NCI-H2196 (cell line): ENCODE data around the gene DAD1.
"Not testable (repeated sequence)": the region's sequence is repeated elsewhere in the genome, so short reads cannot be mapped to it uniquely, and the experiment has no call there.

ENCODE experiments used
- DNase-seq: peaks from one replicate; lab custom pipeline; 2025; ENCODE audit not compliant: unreplicated experiment; lab: John Stamatoyannopoulos, UW

The DAD1 gene

DNA sequence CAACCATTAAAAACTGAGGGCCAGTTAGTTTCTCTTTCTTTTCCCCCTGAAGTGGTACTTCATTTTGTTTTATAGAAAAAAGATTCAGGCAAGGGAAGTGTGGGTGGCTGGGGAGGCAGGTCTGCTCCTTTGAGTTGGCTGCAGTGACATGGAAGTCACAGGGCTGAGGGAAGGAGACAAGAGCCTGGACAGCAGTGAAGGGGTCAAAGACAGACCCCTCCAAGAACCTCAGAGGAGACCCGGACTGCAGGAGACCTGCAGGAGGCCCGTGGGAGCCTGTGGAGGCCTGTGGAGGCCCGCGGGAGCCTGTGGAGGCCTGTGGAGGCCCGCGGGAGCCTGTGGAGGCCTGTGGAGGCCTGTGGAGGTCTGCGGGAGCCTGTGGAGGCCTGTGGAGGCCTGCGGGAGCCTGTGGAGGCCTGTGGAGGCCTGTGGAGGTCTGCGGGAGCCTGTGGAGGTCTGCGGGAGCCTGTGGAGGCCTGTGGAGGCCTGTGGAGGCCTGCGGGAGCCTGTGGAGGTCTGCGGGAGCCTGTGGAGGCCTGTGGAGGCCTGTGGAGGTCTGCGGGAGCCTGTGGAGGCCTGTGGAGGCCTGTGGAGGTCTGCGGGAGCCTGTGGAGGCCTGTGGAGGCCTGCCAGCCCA lies 35.0 kb downstream of the DAD1 start:
- DNase-seq = not testable (repeated sequence)

DNA sequence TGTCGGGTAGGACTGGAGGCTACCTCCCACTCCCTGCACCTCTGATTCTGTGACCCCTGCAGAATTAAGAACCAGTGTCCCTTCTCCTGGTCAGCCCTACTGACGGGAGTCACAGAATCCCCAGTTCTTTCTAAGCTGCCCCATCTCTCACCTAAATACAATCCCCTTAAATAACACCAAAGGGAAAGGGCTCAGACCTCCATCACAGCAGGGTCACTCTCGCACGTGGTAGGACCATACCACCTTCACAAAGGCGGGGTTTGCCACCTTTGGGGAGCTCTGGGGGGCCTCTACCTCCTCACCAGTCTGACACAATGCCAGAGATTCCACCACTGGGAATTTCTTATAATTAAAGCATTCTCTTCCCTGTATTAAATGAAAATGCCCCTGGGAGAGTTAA lies 35.6 kb downstream of the DAD1 start:
- DNase-seq = no peak

DNA sequence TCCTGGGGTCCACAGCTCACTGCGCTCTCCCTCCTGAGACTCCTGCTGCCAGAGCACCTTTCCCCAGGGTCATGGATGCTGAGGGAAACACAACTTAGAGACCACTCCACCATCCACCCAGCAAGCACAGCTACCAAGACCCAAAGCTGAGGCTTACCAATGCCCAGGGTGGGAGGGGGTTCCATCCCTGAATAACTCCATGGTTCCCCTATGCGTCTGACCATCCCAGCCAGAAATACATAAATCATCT lies 36.3 kb downstream of the DAD1 start:
- no peak for DNase-seq

DNA sequence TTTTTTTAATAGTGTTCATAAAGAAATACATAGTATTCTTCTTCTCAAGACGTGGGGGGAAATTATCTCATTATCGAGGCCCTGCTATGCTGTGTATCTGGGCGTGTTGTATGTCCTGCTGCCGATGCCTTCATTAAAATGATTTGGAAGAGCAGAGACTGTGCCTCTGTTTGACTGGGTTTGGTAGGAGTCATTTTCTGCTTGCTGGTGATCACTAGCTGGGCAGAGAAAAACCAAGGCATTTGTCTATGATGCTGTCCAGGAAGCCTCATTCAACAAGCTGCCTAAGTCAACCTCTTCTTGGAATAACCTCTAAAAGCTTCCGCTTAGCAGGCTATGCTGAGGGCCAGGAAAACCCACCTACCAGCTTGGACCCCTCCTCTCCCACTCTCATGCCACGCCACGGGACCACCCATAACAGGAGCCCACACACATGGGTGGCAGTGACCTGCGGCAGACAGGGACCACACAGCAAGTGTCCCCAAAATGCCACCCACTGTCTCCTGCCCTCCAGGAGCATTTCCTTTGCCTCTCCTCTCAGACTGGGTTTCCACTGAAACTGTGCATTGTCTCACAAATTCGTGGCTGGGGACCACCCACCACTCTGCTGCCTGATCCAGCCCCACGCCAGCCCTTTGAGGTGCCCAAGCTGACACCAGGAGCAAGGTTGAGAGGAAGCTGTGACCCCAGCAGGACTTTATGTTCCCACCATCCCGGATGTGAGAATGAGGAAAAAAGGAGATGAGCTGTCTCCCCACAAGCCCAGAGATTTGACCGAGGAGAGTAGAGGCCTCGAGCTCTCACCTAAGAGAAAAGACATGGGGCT lies 36.8 kb downstream of the DAD1 start:
- no peak for DNase-seq

DNA sequence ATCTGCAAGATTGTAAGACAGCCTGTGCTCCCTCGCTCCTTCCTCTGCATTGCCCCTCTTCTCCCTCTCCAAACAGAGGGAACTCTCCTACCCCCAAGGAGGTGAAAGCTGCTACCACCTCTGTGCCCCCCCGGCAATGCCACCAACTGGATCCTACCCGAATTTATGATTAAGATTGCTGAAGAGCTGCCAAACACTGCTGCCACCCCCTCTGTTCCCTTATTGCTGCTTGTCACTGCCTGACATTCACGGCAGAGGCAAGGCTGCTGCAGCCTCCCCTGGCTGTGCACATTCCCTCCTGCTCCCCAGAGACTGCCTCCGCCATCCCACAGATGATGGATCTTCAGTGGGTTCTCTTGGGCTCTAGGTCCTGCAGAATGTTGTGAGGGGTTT lies 37.4 kb downstream of the DAD1 start:
- DNase-seq = no peak

DNA sequence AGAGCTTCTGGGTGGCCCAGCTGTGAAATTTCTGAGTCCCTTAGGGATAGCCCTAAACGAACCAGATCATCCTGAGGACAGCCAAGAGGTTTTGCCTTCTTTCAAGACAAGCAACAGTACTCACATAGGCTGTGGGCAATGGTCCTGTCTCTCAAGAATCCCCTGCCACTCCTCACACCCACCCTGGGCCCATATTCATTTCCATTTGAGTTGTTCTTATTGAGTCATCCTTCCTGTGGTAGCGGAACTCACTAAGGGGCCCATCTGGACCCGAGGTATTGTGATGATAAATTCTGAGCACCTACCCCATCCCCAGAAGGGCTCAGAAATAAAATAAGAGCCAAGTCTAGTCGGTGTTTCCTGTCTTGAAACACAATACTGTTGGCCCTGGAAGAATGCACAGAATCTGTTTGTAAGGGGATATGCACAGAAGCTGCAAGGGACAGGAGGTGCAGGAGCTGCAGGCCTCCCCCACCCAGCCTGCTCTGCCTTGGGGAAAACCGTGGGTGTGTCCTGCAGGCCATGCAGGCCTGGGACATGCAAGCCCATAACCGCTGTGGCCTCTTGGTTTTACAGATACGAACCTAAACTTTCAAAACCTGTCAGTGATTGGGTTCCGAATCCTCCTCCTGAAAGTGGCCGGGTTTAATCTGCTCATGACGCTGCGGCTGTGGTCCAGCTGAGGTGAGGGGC lies 38.9 kb downstream of the DAD1 start:
- no peak for DNase-seq

DNA sequence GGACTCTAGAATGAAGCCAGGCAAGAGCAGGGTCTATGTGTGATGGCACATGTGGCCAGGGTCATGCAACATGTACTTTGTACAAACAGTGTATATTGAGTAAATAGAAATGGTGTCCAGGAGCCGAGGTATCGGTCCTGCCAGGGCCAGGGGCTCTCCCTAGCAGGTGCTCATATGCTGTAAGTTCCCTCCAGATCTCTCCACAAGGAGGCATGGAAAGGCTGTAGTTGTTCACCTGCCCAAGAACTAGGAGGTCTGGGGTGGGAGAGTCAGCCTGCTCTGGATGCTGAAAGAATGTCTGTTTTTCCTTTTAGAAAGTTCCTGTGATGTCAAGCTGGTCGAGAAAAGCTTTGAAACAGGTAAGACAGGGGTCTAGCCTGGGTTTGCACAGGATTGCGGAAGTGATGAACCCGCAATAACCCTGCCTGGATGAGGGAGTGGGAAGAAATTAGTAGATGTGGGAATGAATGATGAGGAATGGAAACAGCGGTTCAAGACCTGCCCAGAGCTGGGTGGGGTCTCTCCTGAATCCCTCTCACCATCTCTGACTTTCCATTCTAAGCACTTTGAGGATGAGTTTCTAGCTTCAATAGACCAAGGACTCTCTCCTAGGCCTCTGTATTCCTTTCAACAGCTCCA lies 39.6 kb downstream of the DAD1 start:
- no peak for DNase-seq

DNA sequence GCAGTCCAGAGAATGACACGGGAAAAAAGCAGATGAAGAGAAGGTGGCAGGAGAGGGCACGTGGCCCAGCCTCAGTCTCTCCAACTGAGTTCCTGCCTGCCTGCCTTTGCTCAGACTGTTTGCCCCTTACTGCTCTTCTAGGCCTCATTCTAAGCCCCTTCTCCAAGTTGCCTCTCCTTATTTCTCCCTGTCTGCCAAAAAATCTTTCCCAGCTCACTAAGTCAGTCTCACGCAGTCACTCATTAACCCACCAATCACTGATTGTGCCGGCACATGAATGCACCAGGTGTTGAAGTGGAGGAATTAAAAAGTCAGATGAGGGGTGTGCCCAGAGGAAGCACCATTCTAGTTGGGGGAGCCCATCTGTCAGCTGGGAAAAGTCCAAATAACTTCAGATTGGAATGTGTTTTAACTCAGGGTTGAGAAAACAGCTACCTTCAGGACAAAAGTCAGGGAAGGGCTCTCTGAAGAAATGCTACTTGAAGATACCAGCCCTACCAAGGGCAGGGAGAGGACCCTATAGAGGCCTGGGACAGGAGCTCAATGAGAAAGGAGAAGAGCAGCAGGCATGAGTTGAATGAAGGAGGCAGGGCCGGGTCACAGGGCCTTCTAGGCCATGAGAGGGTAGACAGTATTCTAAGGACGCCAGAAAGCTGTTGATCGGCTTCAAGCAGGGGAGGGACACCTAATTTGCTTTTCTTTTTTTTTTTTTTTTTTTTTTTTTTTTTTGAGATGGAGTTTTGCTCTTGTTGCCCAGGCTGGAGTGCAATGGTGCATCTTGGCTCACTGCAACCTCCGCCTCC lies 40.9 kb downstream of the DAD1 start:
- DNase-seq = no peak

DNA sequence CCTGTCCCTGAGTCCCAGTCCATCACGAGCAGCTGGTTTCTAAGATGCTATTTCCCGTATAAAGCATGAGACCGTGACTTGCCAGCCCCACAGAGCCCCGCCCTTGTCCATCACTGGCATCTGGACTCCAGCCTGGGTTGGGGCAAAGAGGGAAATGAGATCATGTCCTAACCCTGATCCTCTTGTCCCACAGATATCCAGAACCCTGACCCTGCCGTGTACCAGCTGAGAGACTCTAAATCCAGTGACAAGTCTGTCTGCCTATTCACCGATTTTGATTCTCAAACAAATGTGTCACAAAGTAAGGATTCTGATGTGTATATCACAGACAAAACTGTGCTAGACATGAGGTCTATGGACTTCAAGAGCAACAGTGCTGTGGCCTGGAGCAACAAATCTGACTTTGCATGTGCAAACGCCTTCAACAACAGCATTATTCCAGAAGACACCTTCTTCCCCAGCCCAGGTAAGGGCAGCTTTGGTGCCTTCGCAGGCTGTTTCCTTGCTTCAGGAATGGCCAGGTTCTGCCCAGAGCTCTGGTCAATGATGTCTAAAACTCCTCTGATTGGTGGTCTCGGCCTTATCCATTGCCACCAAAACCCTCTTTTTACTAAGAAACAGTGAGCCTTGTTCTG lies 41.6 kb downstream of the DAD1 start:
- DNase-seq = no peak

DNA sequence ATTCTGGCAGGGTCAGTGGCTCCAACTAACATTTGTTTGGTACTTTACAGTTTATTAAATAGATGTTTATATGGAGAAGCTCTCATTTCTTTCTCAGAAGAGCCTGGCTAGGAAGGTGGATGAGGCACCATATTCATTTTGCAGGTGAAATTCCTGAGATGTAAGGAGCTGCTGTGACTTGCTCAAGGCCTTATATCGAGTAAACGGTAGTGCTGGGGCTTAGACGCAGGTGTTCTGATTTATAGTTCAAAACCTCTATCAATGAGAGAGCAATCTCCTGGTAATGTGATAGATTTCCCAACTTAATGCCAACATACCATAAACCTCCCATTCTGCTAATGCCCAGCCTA lies 42.3 kb downstream of the DAD1 start:
- no peak for DNase-seq

DNA sequence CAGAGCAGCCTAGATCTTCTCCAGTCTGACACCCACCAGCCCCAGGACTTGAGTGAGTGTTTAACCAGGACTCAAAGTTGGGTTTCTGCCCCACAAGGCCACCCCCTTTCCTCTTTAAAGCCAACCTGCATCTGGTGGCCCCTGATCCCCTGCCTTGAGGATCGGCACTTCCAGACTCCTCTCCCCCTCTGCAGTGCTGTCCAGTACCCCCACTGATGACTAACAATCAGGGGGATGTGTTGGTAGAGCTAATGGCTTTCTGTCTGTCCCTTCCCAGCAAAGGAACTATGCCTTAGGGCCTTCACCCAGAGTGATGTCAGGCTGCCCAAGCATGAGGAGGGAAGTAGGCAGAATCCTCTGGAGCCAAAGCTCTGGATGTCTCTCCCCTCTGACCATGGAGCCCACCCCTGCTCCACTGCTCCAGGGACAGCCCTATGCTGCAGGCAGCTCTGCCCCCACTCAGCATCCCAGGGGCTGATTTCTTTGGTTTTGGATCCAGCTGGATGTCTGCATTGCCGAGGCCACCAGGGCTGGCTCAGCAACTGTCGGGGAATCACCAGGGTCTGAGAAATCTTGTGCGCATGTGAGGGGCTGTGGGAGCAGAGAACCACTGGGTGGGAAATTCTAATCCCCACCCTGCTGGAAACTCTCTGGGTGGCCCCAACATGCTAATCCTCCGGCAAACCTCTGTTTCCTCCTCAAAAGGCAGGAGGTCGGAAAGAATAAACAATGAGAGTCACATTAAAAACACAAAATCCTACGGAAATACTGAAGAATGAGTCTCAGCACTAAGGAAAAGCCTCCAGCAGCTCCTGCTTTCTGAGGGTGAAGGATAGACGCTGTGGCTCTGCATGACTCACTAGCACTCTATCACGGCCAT lies 42.9 kb downstream of the DAD1 start:
- no peak for DNase-seq

DNA sequence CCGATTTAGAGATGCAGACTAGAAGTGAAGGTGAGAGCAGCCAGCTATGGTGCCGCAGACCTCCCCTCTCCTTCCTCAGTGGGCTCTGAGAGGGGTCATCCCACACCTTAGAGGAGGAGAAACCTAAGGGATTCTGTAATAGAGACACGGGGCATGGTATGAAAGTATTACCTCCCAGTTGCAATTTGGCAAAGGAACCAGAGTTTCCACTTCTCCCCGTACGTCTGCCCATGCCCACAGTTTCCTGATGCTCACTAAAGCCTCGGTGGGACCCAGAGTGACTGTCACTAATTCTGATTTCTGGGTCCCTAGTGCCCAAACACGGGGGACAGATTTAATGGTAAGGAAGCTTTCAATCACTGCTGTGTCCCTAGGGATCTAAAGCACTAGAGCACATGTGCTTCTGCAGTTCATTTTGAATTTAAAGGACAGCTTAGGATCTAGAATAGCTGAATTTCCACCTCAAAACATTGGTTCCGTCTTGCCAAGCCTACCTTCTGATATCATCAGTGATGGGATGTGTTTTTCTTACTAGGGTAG lies 44.1 kb downstream of the DAD1 start:
- no peak for DNase-seq

DNA sequence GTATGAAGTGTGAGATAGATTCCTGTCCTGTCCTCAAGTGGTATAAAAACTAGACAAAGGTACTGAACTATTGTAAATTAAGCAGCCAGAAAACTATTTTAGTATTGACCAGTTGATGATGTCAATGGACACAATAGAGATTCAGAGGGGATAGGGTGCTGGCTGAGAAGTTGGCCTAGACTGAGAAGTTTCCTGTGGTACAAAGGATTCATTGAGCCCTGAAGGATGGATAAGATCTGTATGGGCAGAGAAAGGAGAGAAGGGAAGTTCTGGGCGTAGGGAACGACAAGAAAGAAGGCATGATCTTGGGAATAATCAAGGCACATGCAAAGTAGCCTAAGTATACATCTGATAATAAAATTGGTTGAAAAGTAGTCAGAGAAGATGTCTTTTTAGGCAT lies 44.6 kb downstream of the DAD1 start:
- DNase-seq = no peak

DNA sequence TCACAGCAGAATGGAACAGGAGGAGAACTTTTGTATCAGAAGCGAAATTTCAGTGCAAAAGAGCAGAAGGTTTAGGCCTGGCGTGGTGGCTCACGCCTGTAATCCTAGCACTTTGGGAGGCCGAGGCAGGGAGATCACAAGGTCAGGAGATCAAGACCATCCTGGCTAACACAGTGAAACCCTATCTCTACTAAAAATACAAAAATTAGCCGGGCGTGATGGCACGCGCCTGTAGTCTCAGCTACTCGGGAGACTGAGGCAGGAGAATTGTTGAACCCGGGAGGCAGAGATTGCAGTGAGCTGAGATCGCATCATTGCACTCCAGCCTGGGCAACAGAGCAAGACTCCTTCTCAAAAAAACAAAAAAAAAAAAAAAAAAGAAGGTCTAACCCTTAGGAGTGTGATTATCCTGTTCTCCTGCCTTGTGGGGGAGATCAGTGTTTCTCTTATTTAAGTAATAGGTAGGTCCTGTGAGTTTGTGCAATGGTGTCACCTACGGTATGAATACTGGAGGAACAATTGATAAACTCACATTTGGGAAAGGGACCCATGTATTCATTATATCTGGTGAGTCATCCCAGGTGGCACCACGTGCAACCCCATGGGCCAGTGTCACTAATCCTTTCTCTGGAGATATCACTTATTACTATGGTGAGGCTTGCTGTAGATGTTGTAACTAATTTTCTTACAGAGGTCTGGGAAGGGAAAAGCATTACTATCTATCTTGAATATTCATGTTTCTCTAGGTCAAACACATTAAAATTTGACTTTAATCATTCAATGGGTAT lies 45.3 kb downstream of the DAD1 start:
- DNase-seq = not testable (repeated sequence)

DNA sequence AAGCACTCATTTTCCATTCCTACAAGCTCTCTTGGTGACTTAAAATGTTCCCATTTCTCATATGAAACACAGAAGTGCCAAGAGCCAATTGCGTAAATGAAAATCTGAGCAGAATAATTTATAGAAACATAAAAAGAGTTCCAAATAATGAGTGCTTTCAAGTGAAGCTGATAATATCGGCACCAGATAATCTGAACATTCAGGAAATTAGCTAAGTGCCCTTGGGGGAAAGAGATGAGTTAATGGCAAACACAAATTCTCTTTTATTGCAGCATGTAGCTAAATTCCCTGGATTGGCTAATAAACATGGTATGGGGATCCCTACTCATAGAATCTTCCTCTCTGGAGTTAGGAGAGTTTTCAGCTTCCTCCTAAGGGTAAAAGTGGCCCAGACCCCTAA lies 46.7 kb downstream of the DAD1 start:
- no peak for DNase-seq

DNA sequence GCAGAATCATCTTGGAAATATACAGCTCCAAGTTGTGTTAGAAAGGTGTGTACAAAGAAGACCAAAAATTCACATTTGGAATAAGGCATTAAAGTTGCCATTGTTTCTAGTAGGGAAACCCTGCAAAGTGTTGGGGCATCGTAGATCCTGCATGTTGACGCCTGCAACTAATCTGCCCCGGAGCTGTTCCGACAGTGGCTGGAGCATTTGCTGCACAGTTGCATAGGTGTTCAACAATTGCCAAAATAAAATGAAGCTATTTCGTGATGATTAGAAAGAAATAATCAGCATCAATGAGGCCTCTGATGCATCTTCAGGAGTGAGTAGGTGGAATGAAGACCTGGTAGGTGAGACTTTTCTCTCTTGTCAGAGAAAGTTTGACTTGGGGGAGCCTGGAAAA lies 47.3 kb downstream of the DAD1 start:
- DNase-seq = no peak

DNA sequence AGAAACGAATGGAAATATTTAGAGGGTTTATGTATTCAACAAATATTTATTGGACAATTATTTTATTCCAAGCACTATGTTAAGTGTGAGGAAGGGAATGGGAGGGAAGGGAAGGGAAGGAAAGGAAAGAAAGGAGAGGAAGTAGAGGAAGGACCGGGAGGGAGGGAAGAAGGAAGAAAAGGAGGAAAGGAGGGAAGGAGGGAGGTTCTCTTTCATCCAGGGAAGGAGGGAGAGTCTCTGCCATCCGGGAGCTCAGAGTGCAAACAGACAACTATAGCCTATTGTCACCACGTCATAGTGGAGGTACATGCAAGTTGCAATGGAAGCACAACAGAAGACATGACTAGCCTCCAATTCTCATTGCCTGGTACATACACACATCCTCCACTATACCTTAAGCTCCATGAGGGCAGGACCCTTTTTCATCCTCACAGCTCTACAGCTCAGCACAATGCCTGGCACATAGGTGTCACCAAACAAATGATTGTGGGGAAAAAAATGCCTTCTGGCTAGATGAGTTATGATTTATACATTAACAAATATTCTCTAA lies 48.1 kb downstream of the DAD1 start:
- no peak for DNase-seq

DNA sequence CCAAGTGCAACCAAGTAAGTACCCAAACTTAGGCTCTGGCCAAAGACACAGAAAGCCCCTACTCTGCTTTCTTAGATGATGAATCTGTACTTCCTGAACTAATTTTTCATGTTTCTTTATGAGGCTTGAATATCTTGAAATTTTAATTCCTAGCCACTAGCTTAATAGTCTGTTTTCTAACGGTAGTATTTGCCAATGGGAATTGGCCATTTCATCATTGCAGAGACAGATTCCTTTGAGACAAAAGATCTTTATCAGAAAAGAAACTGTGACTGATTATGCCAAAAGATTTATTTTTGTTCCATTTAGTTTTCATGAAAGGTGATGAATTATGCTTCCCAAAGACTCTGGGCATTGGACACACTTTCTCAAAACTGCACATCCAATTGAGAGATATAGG lies 48.7 kb downstream of the DAD1 start:
- no peak for DNase-seq

DNA sequence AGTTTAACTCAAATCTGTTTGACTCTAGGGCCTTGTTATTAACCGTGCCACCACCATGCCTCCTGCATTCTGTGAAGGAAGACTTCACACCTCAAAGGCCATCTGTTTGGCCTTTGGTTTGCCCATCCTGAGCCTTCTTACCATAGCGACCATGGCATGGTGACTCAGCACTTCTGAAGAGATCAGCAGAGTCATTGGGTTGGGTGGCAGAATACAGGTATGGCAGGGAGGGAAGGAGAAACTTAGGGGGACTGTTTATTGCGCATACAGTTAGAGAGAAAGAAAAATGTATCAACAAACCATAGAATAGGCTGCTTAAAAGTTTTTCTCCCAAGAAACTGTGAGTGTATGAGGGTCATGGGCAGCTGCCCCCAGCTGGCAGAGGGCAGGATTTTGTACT lies 49.2 kb downstream of the DAD1 start:
- DNase-seq = no peak
